ENCODE results near the gene TXNL4B. TPM values are rescaled to one million over a fixed set of nuclear protein-coding genes. Genes with fewer than 3 reads are reported as not detected.

Gene TXNL4B
- total and polyA plus RNA-seq, 10 of the 15 experiments (the other 5 are each of a cell fraction or from before 2014, with no cell fraction given) = 11.1 to 24.0 (median 15.9) TPM

Other genes with a start within 250 kb of the TXNL4B start
Only the 7 nearest of the 9 such genes appear.
- gene IST1, start 198.1 kb downstream of the TXNL4B start, total RNA-seq (2014; rRNA removed) = 133 and 160 TPM in 2 replicates
- 148 and 150 TPM in 2 replicates for gene IST1, start 198.1 kb downstream of the TXNL4B start, total RNA-seq (2014; rRNA removed; fragmentation: Illumina TruSeq; extraction: Trizol)
- 134 and 140 TPM in 2 replicates for gene IST1, start 198.1 kb downstream of the TXNL4B start, total RNA-seq (2021)
- 277 and 293 TPM in 2 replicates for gene IST1, start 198.1 kb downstream of the TXNL4B start, polyA plus RNA-seq (2011; rRNA removed)
- 189 and 196 TPM in 2 replicates for gene IST1, start 198.1 kb downstream of the TXNL4B start, polyA plus RNA-seq (2014; fragmentation: Illumina TruSeq; extraction: Trizol)
- 100 to 1,000 TPM in 1 of 2 experiments, 10 to 100 TPM in 1; 97.3 to 136 TPM for gene IST1, start 198.1 kb downstream of the TXNL4B start, polyA plus RNA-seq (2014; fragmentation: Nextera tagmentation; extraction: Ambion mirVana)
- gene IST1, start 198.1 kb downstream of the TXNL4B start, polyA plus RNA-seq (2014; rRNA removed) = 120 and 155 TPM in 2 replicates
- gene IST1, start 198.1 kb downstream of the TXNL4B start, polyA plus RNA-seq (2016; fragmentation: Nextera tagmentation; extraction: Ambion mirVana) = 100 to 1,000 TPM; 113 to 125 TPM
- gene PKD1L3, start 93.2 kb downstream of the TXNL4B start, total RNA-seq (2014; rRNA removed) = not detected in 2 replicates
- gene PKD1L3, start 93.2 kb downstream of the TXNL4B start, total RNA-seq (2014; rRNA removed; fragmentation: Illumina TruSeq; extraction: Trizol) = 0.04 TPM in 1 of 2 replicates, not detected in the other
- not detected in 2 replicates for gene PKD1L3, start 93.2 kb downstream of the TXNL4B start, total RNA-seq (2021)
- not detected in 2 replicates for gene PKD1L3, start 93.2 kb downstream of the TXNL4B start, polyA plus RNA-seq (2011; rRNA removed)
- gene PKD1L3, start 93.2 kb downstream of the TXNL4B start, polyA plus RNA-seq (2014; fragmentation: Illumina TruSeq; extraction: Trizol) = 0.03 TPM in 1 of 2 replicates, not detected in the other
- gene PKD1L3, start 93.2 kb downstream of the TXNL4B start, polyA plus RNA-seq (2014; fragmentation: Nextera tagmentation; extraction: Ambion mirVana) = not detected
- gene PKD1L3, start 93.2 kb downstream of the TXNL4B start, polyA plus RNA-seq (2014; rRNA removed) = not detected in 2 replicates
- gene PKD1L3, start 93.2 kb downstream of the TXNL4B start, polyA plus RNA-seq (2016; fragmentation: Nextera tagmentation; extraction: Ambion mirVana) = under 1 TPM in 1 of 2 experiments, not detected in 1; 0.04 TPM
- 10.7 and 12.5 TPM in 2 replicates for gene DHODH, start 84.9 kb downstream of the TXNL4B start, total RNA-seq (2014; rRNA removed)
- gene DHODH, start 84.9 kb downstream of the TXNL4B start, total RNA-seq (2014; rRNA removed; fragmentation: Illumina TruSeq; extraction: Trizol) = 10.2 and 10.5 TPM in 2 replicates
- gene DHODH, start 84.9 kb downstream of the TXNL4B start, total RNA-seq (2021) = 14.3 and 18.9 TPM in 2 replicates
- 13.7 and 14.6 TPM in 2 replicates for gene DHODH, start 84.9 kb downstream of the TXNL4B start, polyA plus RNA-seq (2011; rRNA removed)
- gene DHODH, start 84.9 kb downstream of the TXNL4B start, polyA plus RNA-seq (2014; fragmentation: Illumina TruSeq; extraction: Trizol) = 10.7 and 13.5 TPM in 2 replicates
- gene DHODH, start 84.9 kb downstream of the TXNL4B start, polyA plus RNA-seq (2014; fragmentation: Nextera tagmentation; extraction: Ambion mirVana) = 1 to 10 TPM; 3.4 to 4.1 TPM
- 12.5 and 12.9 TPM in 2 replicates for gene DHODH, start 84.9 kb downstream of the TXNL4B start, polyA plus RNA-seq (2014; rRNA removed)
- gene DHODH, start 84.9 kb downstream of the TXNL4B start, polyA plus RNA-seq (2016; fragmentation: Nextera tagmentation; extraction: Ambion mirVana) = 10 to 100 TPM; 20.8 to 23.3 TPM
- not detected in 2 replicates for gene HP, start 39.1 kb downstream of the TXNL4B start, total RNA-seq (2014; rRNA removed)
- gene HP, start 39.1 kb downstream of the TXNL4B start, total RNA-seq (2014; rRNA removed; fragmentation: Illumina TruSeq; extraction: Trizol) = not detected in 2 replicates
- 8.7 and 10.8 TPM in 2 replicates for gene HP, start 39.1 kb downstream of the TXNL4B start, total RNA-seq (2021)
- gene HP, start 39.1 kb downstream of the TXNL4B start, polyA plus RNA-seq (2011; rRNA removed) = not detected in 2 replicates
- not detected in 2 replicates for gene HP, start 39.1 kb downstream of the TXNL4B start, polyA plus RNA-seq (2014; fragmentation: Illumina TruSeq; extraction: Trizol)
- gene HP, start 39.1 kb downstream of the TXNL4B start, polyA plus RNA-seq (2014; fragmentation: Nextera tagmentation; extraction: Ambion mirVana) = not detected
- 0.03 TPM in 1 of 2 replicates, not detected in the other for gene HP, start 39.1 kb downstream of the TXNL4B start, polyA plus RNA-seq (2014; rRNA removed)
- gene HP, start 39.1 kb downstream of the TXNL4B start, polyA plus RNA-seq (2016; fragmentation: Nextera tagmentation; extraction: Ambion mirVana) = not detected
- not detected in 2 replicates for gene HPR, start 30.4 kb downstream of the TXNL4B start, total RNA-seq (2014; rRNA removed)
- not detected in 2 replicates for gene HPR, start 30.4 kb downstream of the TXNL4B start, total RNA-seq (2014; rRNA removed; fragmentation: Illumina TruSeq; extraction: Trizol)
- not detected in 2 replicates for gene HPR, start 30.4 kb downstream of the TXNL4B start, total RNA-seq (2021)
- gene HPR, start 30.4 kb downstream of the TXNL4B start, polyA plus RNA-seq (2011; rRNA removed) = not detected in 2 replicates
- gene HPR, start 30.4 kb downstream of the TXNL4B start, polyA plus RNA-seq (2014; fragmentation: Illumina TruSeq; extraction: Trizol) = not detected in 2 replicates
- not detected for gene HPR, start 30.4 kb downstream of the TXNL4B start, polyA plus RNA-seq (2014; fragmentation: Nextera tagmentation; extraction: Ambion mirVana)
- gene HPR, start 30.4 kb downstream of the TXNL4B start, polyA plus RNA-seq (2014; rRNA removed) = not detected in 2 replicates
- gene HPR, start 30.4 kb downstream of the TXNL4B start, polyA plus RNA-seq (2016; fragmentation: Nextera tagmentation; extraction: Ambion mirVana) = under 1 TPM in 1 of 2 experiments, not detected in 1; 0.15 TPM
- gene DHX38, start 227 bp upstream of the TXNL4B start, total RNA-seq (2014; rRNA removed) = 47.7 and 48.8 TPM in 2 replicates
- 32.7 and 38.8 TPM in 2 replicates for gene DHX38, start 227 bp upstream of the TXNL4B start, total RNA-seq (2014; rRNA removed; fragmentation: Illumina TruSeq; extraction: Trizol)
- 67.0 and 67.8 TPM in 2 replicates for gene DHX38, start 227 bp upstream of the TXNL4B start, total RNA-seq (2021)
- 23.9 and 35.7 TPM in 2 replicates for gene DHX38, start 227 bp upstream of the TXNL4B start, polyA plus RNA-seq (2011; rRNA removed)
- gene DHX38, start 227 bp upstream of the TXNL4B start, polyA plus RNA-seq (2014; fragmentation: Illumina TruSeq; extraction: Trizol) = 39.0 and 40.3 TPM in 2 replicates
- gene DHX38, start 227 bp upstream of the TXNL4B start, polyA plus RNA-seq (2014; fragmentation: Nextera tagmentation; extraction: Ambion mirVana) = 1 to 10 TPM; 2.1 to 5.8 TPM
- gene DHX38, start 227 bp upstream of the TXNL4B start, polyA plus RNA-seq (2014; rRNA removed) = 51.7 and 60.3 TPM in 2 replicates
- gene DHX38, start 227 bp upstream of the TXNL4B start, polyA plus RNA-seq (2016; fragmentation: Nextera tagmentation; extraction: Ambion mirVana) = 10 to 100 TPM; 46.1 to 47.1 TPM
- gene PMFBP1, start 78.5 kb upstream of the TXNL4B start, total RNA-seq (2014; rRNA removed) = 1.0 and 1.1 TPM in 2 replicates
- 0.98 and 1.6 TPM in 2 replicates for gene PMFBP1, start 78.5 kb upstream of the TXNL4B start, total RNA-seq (2014; rRNA removed; fragmentation: Illumina TruSeq; extraction: Trizol)
- 1.8 and 1.9 TPM in 2 replicates for gene PMFBP1, start 78.5 kb upstream of the TXNL4B start, total RNA-seq (2021)
- gene PMFBP1, start 78.5 kb upstream of the TXNL4B start, polyA plus RNA-seq (2011; rRNA removed) = 1.3 and 2.1 TPM in 2 replicates
- gene PMFBP1, start 78.5 kb upstream of the TXNL4B start, polyA plus RNA-seq (2014; fragmentation: Illumina TruSeq; extraction: Trizol) = 0.67 and 1.1 TPM in 2 replicates
- 1 to 10 TPM in 1 of 2 experiments, under 1 TPM in 1; 0.40 to 1.5 TPM for gene PMFBP1, start 78.5 kb upstream of the TXNL4B start, polyA plus RNA-seq (2014; fragmentation: Nextera tagmentation; extraction: Ambion mirVana)
- gene PMFBP1, start 78.5 kb upstream of the TXNL4B start, polyA plus RNA-seq (2014; rRNA removed) = 0.86 and 1.1 TPM in 2 replicates
- gene PMFBP1, start 78.5 kb upstream of the TXNL4B start, polyA plus RNA-seq (2016; fragmentation: Nextera tagmentation; extraction: Ambion mirVana) = 1 to 10 TPM in 1 of 2 experiments, under 1 TPM in 1; 0.49 to 2.3 TPM